SK-N-SH (cell line): Measurements from ENCODE around the gene LMO3. TPM values are rescaled to one million over a fixed set of nuclear protein-coding genes. Genes with fewer than 3 reads are reported as not detected.

Source experiments
- CTCF ChIA-PET: fragments of 300-600, 350-600 bp; formaldehyde crosslinking; extraction: SDS; loops from one replicate; lab custom pipeline; 2021; lab: Yijun Ruan, JAX
- POLR2A ChIA-PET: fragments of 350-600 bp; sonication (Branson Sonifier 250); formaldehyde crosslinking; extraction: SDS; loops from one replicate; lab custom pipeline; 2020; ENCODE audit warnings: antibody characterized with exemption, inconsistent platforms; lab: Yijun Ruan, JAX
- DNase-seq: peaks from one replicate; pipeline ENCODE4 v3.0.0; 2012
- H2AFZ ChIP-seq: fragments of 200-600 bp; sonication (generic); 2 replicates; pipeline ENCODE4 v1.8.1; 2016; ENCODE audit warnings: antibody characterized with exemption, mild to moderate bottlenecking, low read depth
- H3F3A ChIP-seq: fragments of 200-600 bp; sonication (generic); replicated peaks from 2 replicates; pipeline ENCODE3; 2016; ENCODE audit warnings: antibody characterized with exemption, mild to moderate bottlenecking; ENCODE audit not compliant: insufficient read depth
- H3K27ac ChIP-seq, 2 experiments: fragments of 200-500 bp in 1 of 2; fragments of 200-600 bp in 1 of 2; sonication (Bioruptor generic) in 1 of 2; sonication (generic), shearing (Covaris generic) in 1 of 2; 2 replicates each; pipeline versions ENCODE4 v1.5.1 to v1.6.1; 2014 to 2016; ENCODE audit warnings: low read depth in 2 of 2, inconsistent platforms in 1 of 2, low read length in 1 of 2, mild to moderate bottlenecking in 1 of 2, mixed read lengths in 1 of 2
- H3K27me3 ChIP-seq: fragments of 200-600 bp; sonication (generic), shearing (Covaris generic); 2 replicates; pipeline ENCODE4 v1.6.1; 2016; ENCODE audit warnings: mixed run types; ENCODE audit not compliant: insufficient read depth
- H3K36me3 ChIP-seq, 2 experiments: fragments of 200-500 bp in 1 of 2; fragments of 200-600 bp in 1 of 2; sonication (Bioruptor generic) in 1 of 2; sonication (generic) in 1 of 2; replicated peaks in 1 of 2; 2 replicates each; pipeline versions ENCODE3 to v1.5.1; 2014 to 2016; ENCODE audit warnings: low read length in 1 of 2, mild to moderate bottlenecking in 1 of 2; ENCODE audit not compliant: insufficient read depth in 2 of 2, control insufficient read depth in 1 of 2
- H3K4me1 ChIP-seq, 2 experiments: fragments of 200-500 bp in 1 of 2; fragments of 200-600 bp in 1 of 2; sonication (Bioruptor generic) in 1 of 2; sonication (generic), shearing (Covaris generic) in 1 of 2; 2 replicates each; pipeline versions ENCODE4 v1.5.1 to v1.6.1; 2014 to 2016; ENCODE audit warnings: low read depth in 1 of 2, low read length in 1 of 2, mixed run types in 1 of 2; ENCODE audit not compliant: insufficient read depth in 2 of 2, control insufficient read depth in 1 of 2
- H3K4me2 ChIP-seq: fragments of 200-600 bp; sonication (generic), shearing (Covaris generic); 2 replicates; pipeline ENCODE4 v1.6.1; 2017; ENCODE audit warnings: mixed run types
- H3K4me3 ChIP-seq, 2 experiments: fragments of 200-500 bp in 1 of 2; fragments of 200-600 bp in 1 of 2; sonication (Bioruptor generic) in 1 of 2; sonication (generic), shearing (Covaris generic) in 1 of 2; 2 replicates each; pipeline versions ENCODE4 v1.5.1 to v1.8.1; 2014 to 2016; ENCODE audit warnings: low read depth in 2 of 2, inconsistent platforms in 1 of 2, low read length in 1 of 2, mild to moderate bottlenecking in 1 of 2, mixed read lengths in 1 of 2, moderate library complexity in 1 of 2
- H3K79me2 ChIP-seq: fragments of 200-600 bp; sonication (generic); 2 replicates; pipeline ENCODE4 v1.8.1; 2017; ENCODE audit warnings: mild to moderate bottlenecking; ENCODE audit not compliant: insufficient read depth
- H3K9ac ChIP-seq: fragments of 200-600 bp; sonication (generic); 2 replicates; pipeline ENCODE4 v1.6.1; 2017; ENCODE audit warnings: mixed run types
- H3K9me2 ChIP-seq: fragments of 200-600 bp; sonication (generic); 2 replicates; pipeline ENCODE4 v1.6.1; 2017; ENCODE audit warnings: mixed run types
- H3K9me3 ChIP-seq: fragments of 200-600 bp; sonication (generic); 2 replicates; pipeline ENCODE4 v1.6.1; 2017; ENCODE audit warnings: mixed run types, mild to moderate bottlenecking, moderate library complexity
- H4K20me1 ChIP-seq: fragments of 200-600 bp; sonication (generic); 2 replicates; pipeline ENCODE4 v1.6.1; 2017; ENCODE audit warnings: mild to moderate bottlenecking, mixed run types; ENCODE audit not compliant: insufficient read depth
- CHD2 ChIP-seq: fragments of 150-350 bp; IDR thresholded peaks from 2 replicates; pipeline ENCODE4 v1.6.1; 2018; ENCODE audit warnings: low read length; ENCODE audit not compliant: partially characterized antibody
- ELF1 ChIP-seq: IDR thresholded peaks from 2 replicates; pipeline ENCODE4 v1.4.0; 2012
- EP300 ChIP-seq, 2 experiments: IDR thresholded peaks; 2 replicates each; pipeline versions ENCODE4 v1.4.0 to v1.6.1; 2012; ENCODE audit warnings: borderline replicate concordance in 1 of 2, low read depth in 1 of 2, low read length in 1 of 2
- FOXJ3 ChIP-seq: sonication (generic); formaldehyde crosslinking; IDR thresholded peaks from 2 replicates; pipeline ENCODE4 v1.5.1; 2020; ENCODE audit warnings: mild to moderate bottlenecking, missing genetic modification reagents
- FOXM1 ChIP-seq: IDR thresholded peaks from 2 replicates; pipeline ENCODE4 v1.4.0; 2012; ENCODE audit warnings: low read depth, mild to moderate bottlenecking
- GATA2 ChIP-seq: sonication (generic); formaldehyde crosslinking; IDR thresholded peaks from 2 replicates; pipeline ENCODE4 v1.5.0; 2020; ENCODE audit warnings: mild to moderate bottlenecking, missing genetic modification reagents
- MAX ChIP-seq: IDR thresholded peaks from 2 replicates; pipeline ENCODE4 v1.4.0; 2012; ENCODE audit warnings: low read depth
- NRF1 ChIP-seq: IDR thresholded peaks from 2 replicates; pipeline ENCODE4 v1.6.1; 2012; ENCODE audit warnings: low read depth, mild to moderate bottlenecking, low read length
- RCOR1 ChIP-seq: fragments of 150-350 bp; IDR thresholded peaks from 2 replicates; pipeline ENCODE4 v1.6.1; 2017; ENCODE audit warnings: antibody characterized with exemption, low read length
- RFX5 ChIP-seq: IDR thresholded peaks from 2 replicates; pipeline ENCODE4 v1.6.1; 2012; ENCODE audit warnings: mild to moderate bottlenecking, improper control_type of control experiment, low read length
- SMC3 ChIP-seq: IDR thresholded peaks from 2 replicates; pipeline ENCODE4 v1.6.1; 2012; ENCODE audit warnings: low read depth, low read length, improper control_type of control experiment
- TAF1 ChIP-seq: IDR thresholded peaks from 2 replicates; pipeline ENCODE4 v1.6.1; 2012; ENCODE audit warnings: low read depth, mild to moderate bottlenecking, low read length, moderate library complexity, borderline replicate concordance
- TCF12 ChIP-seq: IDR thresholded peaks from 2 replicates; pipeline ENCODE4 v1.4.0; 2012
- TEAD4 ChIP-seq: IDR thresholded peaks from 2 replicates; pipeline ENCODE4 v1.4.0; 2012; ENCODE audit warnings: mild to moderate bottlenecking, borderline replicate concordance; ENCODE audit not compliant: insufficient read depth
- USF2 ChIP-seq: fragments of 150-350 bp; IDR thresholded peaks from 2 replicates; pipeline ENCODE4 v1.6.1; 2017; ENCODE audit warnings: antibody characterized with exemption, low read length, low read depth, borderline replicate concordance
- YY1 ChIP-seq: IDR thresholded peaks from 2 replicates; pipeline ENCODE4 v1.4.0; 2012; ENCODE audit warnings: low read depth, mild to moderate bottlenecking
- WGBS: methylation state at CpG from one replicate; pipeline ENCODE4 v1.1.6; 2017; ENCODE audit warnings: low lambda C conversion rate; 5-methylcytosine and 5-hydroxymethylcytosine counted together
- polyA plus RNA-seq, 3 experiments: library from polyadenylated mRNA; depleted of rRNA; stranded (reverse); fragments of >200 nt; gene quantifications; 2 replicates each; pipeline ENCODE4 v1.2.3, GENCODE V29; 2012

Gene LMO3
- polyA plus RNA-seq, 1 of the 3 experiments (the other 2 are of a cell fraction): not detected

GRCh38 chr12:16585781-16586180 lies 20.2 kb downstream of the LMO3 start:
- no peaks in the 10 kb centered on the region for H3F3A ChIP-seq
- H3K9me3 ChIP-seq: no peaks in the 10 kb centered on the region
- DNase-seq: no peak
- ChIA-PET POLR2A (no interaction called here), CTCF (no interaction called here)
- H3K4me2 ChIP-seq: no peak overlapping the region
- H3K27me3 ChIP-seq: no peaks in the 10 kb centered on the region
- H3K9ac ChIP-seq: no peak overlapping the region
- H3K79me2 ChIP-seq: no peaks in the 10 kb centered on the region
- H3K4me1 ChIP-seq: no peaks in the 10 kb centered on the region
- no peak overlapping the region for H3K27ac ChIP-seq
- no peak for TF ChIP-seq RCOR1
- no peak for TF ChIP-seq MAX
- TF ChIP-seq GATA2: no peak
- no peak overlapping the region for H3K4me3 ChIP-seq
- no peaks in the 10 kb centered on the region for H3K36me3 ChIP-seq
- no peaks in the 10 kb centered on the region for H3K9me2 ChIP-seq
- WGBS: 5% methylated on average over 2 of the region's 2 CpGs
- no peaks in the 10 kb centered on the region for H4K20me1 ChIP-seq
- H2AFZ ChIP-seq: no peak overlapping the region

GRCh38 chr12:16583969-16584745 lies 21.8 kb downstream of the LMO3 start:
- no peak overlapping the region for H3K4me2 ChIP-seq
- H4K20me1 ChIP-seq: no peaks in the 10 kb centered on the region
- H2AFZ ChIP-seq: no peak overlapping the region
- no peaks in the 10 kb centered on the region for H3K9me3 ChIP-seq
- no peak for DNase-seq
- TF ChIP-seq ELF1: no peak
- no peak for TF ChIP-seq MAX
- no peak for TF ChIP-seq TAF1
- TF ChIP-seq SMC3: no peak
- no peak for TF ChIP-seq EP300 (IDR thresholded peaks at IDR 0.05; ENCODE audit: borderline replicate concordance in 1 of 2, low read depth in 1 of 2, low read length in 1 of 2)
- TF ChIP-seq TEAD4: no peak
- no peak for TF ChIP-seq CHD2
- TF ChIP-seq NRF1: no peak
- no peak for TF ChIP-seq TCF12
- no peak for TF ChIP-seq YY1
- no peak for TF ChIP-seq FOXJ3
- no peaks in the 10 kb centered on the region for H3F3A ChIP-seq
- WGBS: 56% methylated on average over 4 of the region's 4 CpGs
- POLR2A ChIA-PET: no interaction called here
- H3K4me3 ChIP-seq: no peak overlapping the region
- no peaks in the 10 kb centered on the region for H3K27me3 ChIP-seq
- no peaks in the 10 kb centered on the region for H3K36me3 ChIP-seq
- no peaks in the 10 kb centered on the region for H3K79me2 ChIP-seq
- no peaks in the 10 kb centered on the region for H3K9me2 ChIP-seq
- H3K4me1 ChIP-seq: no peaks in the 10 kb centered on the region
- no peak overlapping the region for H3K9ac ChIP-seq
- no peak overlapping the region for H3K27ac ChIP-seq
- CTCF ChIA-PET: no interaction called here

GRCh38 chr12:16581416-16581815 lies 24.5 kb downstream of the LMO3 start:
- Histone ChIP-seq H3K27me3 (no peaks in the 10 kb centered on the region), H2AFZ (no peak overlapping the region), H3K9me2 (no peaks in the 10 kb centered on the region), H3K4me2 (no peak overlapping the region), H3K79me2 (no peaks in the 10 kb centered on the region), H3K27ac (no peak overlapping the region), H3K4me1 (no peaks in the 10 kb centered on the region), H3F3A (no peaks in the 10 kb centered on the region), H3K9me3 (no peaks in the 10 kb centered on the region), H3K36me3 (no peaks in the 10 kb centered on the region), H3K4me3 (no peak overlapping the region), H3K9ac (no peak overlapping the region), H4K20me1 (no peaks in the 10 kb centered on the region)
- CTCF ChIA-PET: no interaction called here
- no peak for DNase-seq
- POLR2A ChIA-PET: no interaction called here
- TF ChIP-seq USF2: no peak
- TF ChIP-seq TEAD4: no peak
- no peak for TF ChIP-seq FOXM1
- no peak for TF ChIP-seq RFX5
